Measurements from ENCODE around the gene C2CD5. TPM values are rescaled to one million over a fixed set of nuclear protein-coding genes. Genes with fewer than 3 reads are reported as not detected.
A peak's percentile ranks its signal among the peaks of the same experiment; 100 is the strongest.

Gene C2CD5
- total and polyA plus RNA-seq, 12 donors = 13.8 to 38.9 (median 27.4) TPM

GRCh38 chr12:22461786-22462185 is 82.6 kb downstream of the C2CD5 start:
- Histone ChIP-seq H3K4me3 (no peak overlapping the region), H3K27ac (no peak overlapping the region), H3K9me3 (replicated peaks in 1 of 3) (no peaks in the 10 kb centered on the region), H3K27me3 (no peaks in the 10 kb centered on the region), H3K36me3 (replicated peaks in 1 of 2) (no peaks in the 10 kb centered on the region), H3K4me1 (replicated peaks in 1 of 2) (no peaks in the 10 kb centered on the region)
- intact Hi-C loops (cut with DNase I) = no loop called here
- WGBS, 4 donors = 94 to 100% (median 96%) methylated on average over 1 of the region's 1 CpG
- no peak for TF ChIP-seq CTCF (IDR thresholded peaks at IDR 0.05)
- no peak for TF ChIP-seq POLR2A (IDR thresholded peaks at IDR 0.05)
- DNase-seq = no peak

GRCh38 chr12:22459838-22460490 is 84.4 kb downstream of the C2CD5 start:
- intact Hi-C loops (cut with DNase I) = no loop called here
- no peak for DNase-seq
- TF ChIP-seq POLR2A (IDR thresholded peaks at IDR 0.05) (no peak), CTCF (IDR thresholded peaks at IDR 0.05) (peak; percentile 31 to 64 (median 44))
- H3K36me3 ChIP-seq (replicated peaks in 1 of 2) = no peaks in the 10 kb centered on the region
- H3K4me1 ChIP-seq (replicated peaks in 1 of 2) = no peaks in the 10 kb centered on the region
- no peak overlapping the region for H3K27ac ChIP-seq
- WGBS, 4 donors = 18 to 32% (median 22%) methylated on average over 3 of the region's 3 CpGs
- H3K27me3 ChIP-seq = no peaks in the 10 kb centered on the region
- peaks cover 0 to 3% (median 0%) of the 10 kb centered on the region in 3 donors for H3K9me3 ChIP-seq (replicated peaks in 1 of 3)
- H3K4me3 ChIP-seq = no peak overlapping the region

DNA sequence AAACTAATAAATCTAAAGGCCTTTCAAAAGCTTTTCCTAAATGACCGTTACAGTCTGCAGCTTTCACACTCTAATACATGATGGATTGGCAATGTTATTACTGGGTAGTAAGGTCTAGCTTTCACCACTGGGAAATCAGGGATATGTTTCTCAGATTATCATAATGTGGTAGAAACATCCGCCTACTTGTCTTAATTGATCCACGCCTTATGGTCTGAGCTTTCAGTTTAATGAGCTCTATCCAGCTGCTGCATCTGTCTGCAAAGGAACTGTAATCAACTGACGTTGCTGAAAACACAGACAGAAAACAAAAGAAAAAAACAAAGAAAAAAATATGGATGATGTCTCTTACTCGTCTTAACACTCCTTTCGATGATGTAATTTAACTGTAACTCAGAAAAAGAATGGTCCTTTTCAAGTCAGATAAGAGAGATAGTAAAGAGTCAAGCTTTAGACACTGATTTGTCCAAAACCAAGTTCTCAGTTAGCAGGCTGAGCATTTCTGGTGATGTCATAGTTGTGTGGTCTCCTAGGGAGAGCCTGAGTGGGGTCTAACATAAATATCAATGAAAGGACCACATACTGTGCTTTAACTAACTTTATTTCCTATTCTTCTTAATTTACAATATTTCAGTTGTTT is 85.9 kb downstream of the C2CD5 start:
- Histone ChIP-seq H3K4me1 (replicated peaks in 1 of 2) (no peaks in the 10 kb centered on the region), H3K9me3 (replicated peaks in 1 of 3) (peaks cover 0 to 5% (median 0%) of the 10 kb centered on the region in 3 donors), H3K36me3 (replicated peaks in 1 of 2) (no peaks in the 10 kb centered on the region), H3K27ac (no peak overlapping the region), H3K4me3 (no peak overlapping the region), H3K27me3 (no peaks in the 10 kb centered on the region)
- TF ChIP-seq POLR2A (IDR thresholded peaks at IDR 0.05) = no peak
- no peak for TF ChIP-seq CTCF (IDR thresholded peaks at IDR 0.05)
- intact Hi-C loops (cut with DNase I) = no loop called here
- 68 to 86% (median 80%) methylated on average over 6 of the region's 6 CpGs for WGBS, 4 donors
- no peak for DNase-seq

GRCh38 chr12:22457085-22457484 is 87.3 kb downstream of the C2CD5 start:
- no peak overlapping the region for H3K4me3 ChIP-seq
- TF ChIP-seq CTCF (IDR thresholded peaks at IDR 0.05) = no peak
- TF ChIP-seq POLR2A (IDR thresholded peaks at IDR 0.05) = no peak
- H3K27me3 ChIP-seq = no peaks in the 10 kb centered on the region
- no peaks in the 10 kb centered on the region for H3K4me1 ChIP-seq (replicated peaks in 1 of 2)
- intact Hi-C loops (cut with DNase I) = no loop called here
- DNase-seq = no peak
- no peak overlapping the region for H3K27ac ChIP-seq
- WGBS, 4 donors = 79 to 83% (median 82%) methylated on average over 4 of the region's 4 CpGs
- H3K36me3 ChIP-seq (replicated peaks in 1 of 2) = no peaks in the 10 kb centered on the region
- H3K9me3 ChIP-seq (replicated peaks in 1 of 3) = peaks cover 0 to 5% (median 0%) of the 10 kb centered on the region in 3 donors
